ENCODE measurements around the gene NKX2-1. TPM values are rescaled to one million over a fixed set of nuclear protein-coding genes. Genes with fewer than 3 reads are reported as not detected.
A peak's percentile ranks its signal among the peaks of the same experiment; 100 is the strongest.

The NKX2-1 gene
- total RNA-seq, 1 donor from 2014 or later = not detected

GRCh38 chr14:36513451-36514277 lies 6.4 kb downstream of the NKX2-1 start:
- Mint-ChIP-seq H3K27ac (no peak overlapping the region), H3K4me1 (no peaks in the 10 kb centered on the region), H3K9me3 (peaks cover 8% of the 10 kb centered on the region), H3K4me3 (no peak overlapping the region), H3K27me3 (peaks cover 80% of the 10 kb centered on the region), H3K36me3 (ENCODE audit: low read depth) (no peaks in the 10 kb centered on the region)
- intact Hi-C loops (cut with micrococcal nuclease) = no loop called here
- DNase-seq = no peak

DNA sequence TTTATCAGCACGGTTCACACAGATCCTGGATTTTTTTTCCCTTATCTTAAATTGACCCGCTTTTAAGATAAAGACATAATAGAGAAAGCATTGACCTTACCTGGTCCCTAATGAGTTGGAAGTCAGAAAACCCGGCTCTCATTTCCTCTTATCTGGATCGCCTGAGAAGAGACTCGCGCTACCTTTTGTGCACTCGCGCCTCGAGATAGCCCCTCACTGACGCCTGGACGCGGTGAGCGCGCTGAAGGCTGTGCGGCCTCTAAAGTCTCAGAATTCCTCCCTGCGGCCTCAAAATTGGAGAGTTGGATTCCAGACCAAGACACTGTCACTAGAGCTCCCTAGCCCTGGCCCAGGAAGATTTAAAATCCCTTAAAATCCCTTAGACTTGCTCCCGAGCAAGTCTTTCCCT lies 7.0 kb downstream of the NKX2-1 start:
- intact Hi-C loops (cut with micrococcal nuclease) = no loop called here
- no peaks in the 10 kb centered on the region for H3K36me3 Mint-ChIP-seq (ENCODE audit: low read depth)
- peaks cover 81% of the 10 kb centered on the region for H3K27me3 Mint-ChIP-seq
- no peaks in the 10 kb centered on the region for H3K4me1 Mint-ChIP-seq
- peaks cover 9% of the 10 kb centered on the region for H3K9me3 Mint-ChIP-seq
- no peak for DNase-seq
- H3K27ac Mint-ChIP-seq = no peak overlapping the region
- no peak overlapping the region for H3K4me3 Mint-ChIP-seq

GRCh38 chr14:36512585-36513003 lies 7.4 kb downstream of the NKX2-1 start:
- H3K27ac Mint-ChIP-seq = no peak overlapping the region
- peaks cover 2% of the 10 kb centered on the region for H3K36me3 Mint-ChIP-seq (ENCODE audit: low read depth)
- H3K9me3 Mint-ChIP-seq = peaks cover 13% of the 10 kb centered on the region
- DNase-seq = no peak
- H3K4me1 Mint-ChIP-seq = no peaks in the 10 kb centered on the region
- intact Hi-C loops (cut with micrococcal nuclease) = no loop called here
- peaks cover 85% of the 10 kb centered on the region for H3K27me3 Mint-ChIP-seq
- H3K4me3 Mint-ChIP-seq = no peak overlapping the region

GRCh38 chr14:36511981-36512584 lies 7.9 kb downstream of the NKX2-1 start:
- H3K9me3 Mint-ChIP-seq = peaks cover 15% of the 10 kb centered on the region
- intact Hi-C loops (cut with micrococcal nuclease) = no loop called here
- no peak for DNase-seq
- H3K4me1 Mint-ChIP-seq = no peaks in the 10 kb centered on the region
- no peak overlapping the region for H3K27ac Mint-ChIP-seq
- peaks cover 2% of the 10 kb centered on the region for H3K36me3 Mint-ChIP-seq (ENCODE audit: low read depth)
- no peak overlapping the region for H3K4me3 Mint-ChIP-seq
- peaks cover 90% of the 10 kb centered on the region for H3K27me3 Mint-ChIP-seq

- no peak overlapping the region for H3K4me3 Mint-ChIP-seq
- H3K27ac Mint-ChIP-seq = no peak overlapping the region
- DNase-seq = no peak
- intact Hi-C loops (cut with micrococcal nuclease) = no loop called here
- peaks cover 89% of the 10 kb centered on the region for H3K27me3 Mint-ChIP-seq
- peaks cover 5% of the 10 kb centered on the region for H3K36me3 Mint-ChIP-seq (ENCODE audit: low read depth)
- no peaks in the 10 kb centered on the region for H3K4me1 Mint-ChIP-seq
- peaks cover 22% of the 10 kb centered on the region for H3K9me3 Mint-ChIP-seq
Measured at GRCh38 chr14:36510874-36511273, 9.2 kb downstream of the NKX2-1 start.

GRCh38 chr14:36510078-36510799 lies 9.8 kb downstream of the NKX2-1 start:
- Mint-ChIP-seq H3K4me3 (no peak overlapping the region), H3K27ac (no peak overlapping the region), H3K9me3 (peaks cover 22% of the 10 kb centered on the region), H3K27me3 (peaks cover 85% of the 10 kb centered on the region), H3K36me3 (ENCODE audit: low read depth) (peaks cover 5% of the 10 kb centered on the region), H3K4me1 (peaks cover under 1% of the 10 kb centered on the region)
- no peak for DNase-seq
- intact Hi-C loops (cut with micrococcal nuclease) = no loop called here

DNA sequence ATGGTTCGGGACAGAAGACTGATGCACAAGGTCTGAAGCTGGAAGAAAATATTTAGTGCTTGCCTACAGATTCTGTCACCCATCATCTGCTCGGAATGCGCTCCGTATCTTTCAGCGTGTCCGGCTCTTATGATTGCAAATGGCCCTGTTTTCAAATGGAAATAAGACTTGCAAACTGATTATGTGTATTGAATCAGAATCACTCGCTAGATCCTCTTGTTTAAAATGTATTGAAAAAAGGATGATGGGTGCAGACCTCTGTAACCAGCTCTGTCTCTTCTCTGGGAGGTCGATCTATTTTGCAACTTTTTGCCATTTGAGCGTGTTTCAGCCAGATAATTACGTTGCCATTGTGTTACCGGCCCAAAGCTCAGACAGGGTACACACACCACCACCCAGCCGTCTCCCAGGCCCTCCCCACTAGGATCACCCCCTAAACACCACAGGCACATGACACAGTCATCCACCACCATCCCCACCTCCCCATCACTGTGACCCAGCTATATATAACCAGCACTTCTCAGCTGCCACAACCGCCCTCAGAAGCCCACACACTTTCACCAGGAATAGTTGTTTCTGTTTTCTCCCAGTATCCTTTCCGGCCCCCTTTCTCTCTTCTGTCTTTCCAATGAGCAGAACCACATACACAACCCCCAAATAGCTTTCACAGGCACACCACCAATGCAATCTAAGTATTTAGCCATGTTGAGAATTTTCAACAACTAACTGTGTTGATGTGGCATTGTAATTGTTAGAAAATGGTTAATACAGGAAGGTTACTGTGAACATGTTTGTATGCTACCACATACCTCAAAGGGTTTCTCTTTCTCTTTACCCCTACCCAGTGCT lies 10.7 kb downstream of the NKX2-1 start:
- peaks cover 22% of the 10 kb centered on the region for H3K9me3 Mint-ChIP-seq
- peaks cover 5% of the 10 kb centered on the region for H3K36me3 Mint-ChIP-seq (ENCODE audit: low read depth)
- H3K27ac Mint-ChIP-seq = no peak overlapping the region
- no peak for DNase-seq
- H3K4me3 Mint-ChIP-seq = no peak overlapping the region
- intact Hi-C loops (cut with micrococcal nuclease) = loop anchor here (5.0 kb wide), 1 partner anchor 148 kb away; no protein-coding TSS in a partner anchor
- H3K4me1 Mint-ChIP-seq = peaks cover 2% of the 10 kb centered on the region
- peaks cover 85% of the 10 kb centered on the region for H3K27me3 Mint-ChIP-seq

GRCh38 chr14:36508418-36509068 lies 11.5 kb downstream of the NKX2-1 start:
- H3K4me1 Mint-ChIP-seq = peaks cover 4% of the 10 kb centered on the region
- no peak for DNase-seq
- H3K4me3 Mint-ChIP-seq = no peak overlapping the region
- peaks cover 8% of the 10 kb centered on the region for H3K36me3 Mint-ChIP-seq (ENCODE audit: low read depth)
- intact Hi-C loops (cut with micrococcal nuclease) = loop anchor here (5.0 kb wide), 1 partner anchor 149 kb away; no protein-coding TSS in a partner anchor
- H3K9me3 Mint-ChIP-seq = peaks cover 22% of the 10 kb centered on the region
- H3K27me3 Mint-ChIP-seq = peaks cover 81% of the 10 kb centered on the region
- no peak overlapping the region for H3K27ac Mint-ChIP-seq

GRCh38 chr14:36507847-36508417 lies 12.1 kb downstream of the NKX2-1 start:
- Mint-ChIP-seq H3K4me1 (peaks cover 4% of the 10 kb centered on the region), H3K27ac (no peak overlapping the region), H3K36me3 (ENCODE audit: low read depth) (peaks cover 9% of the 10 kb centered on the region), H3K4me3 (no peak overlapping the region), H3K27me3 (peaks cover 81% of the 10 kb centered on the region), H3K9me3 (peaks cover 22% of the 10 kb centered on the region)
- intact Hi-C loops (cut with micrococcal nuclease) = loop anchor here (5.0 kb wide), 1 partner anchor 149 kb away; no protein-coding TSS in a partner anchor
- DNase-seq = no peak

- intact Hi-C loops (cut with micrococcal nuclease) = loop anchor here (5.0 kb wide), 1 partner anchor 150 kb away; no protein-coding TSS in a partner anchor
- peaks cover 10% of the 10 kb centered on the region for H3K36me3 Mint-ChIP-seq (ENCODE audit: low read depth)
- peaks cover 4% of the 10 kb centered on the region for H3K4me1 Mint-ChIP-seq
- peaks cover 22% of the 10 kb centered on the region for H3K9me3 Mint-ChIP-seq
- peak overlapping the region; percentile 29 for H3K27ac Mint-ChIP-seq
- DNase-seq = no peak
- H3K4me3 Mint-ChIP-seq = no peak overlapping the region
- peaks cover 81% of the 10 kb centered on the region for H3K27me3 Mint-ChIP-seq
Measured at GRCh38 chr14:36506732-36507614, 13.1 kb downstream of the NKX2-1 start.

DNA sequence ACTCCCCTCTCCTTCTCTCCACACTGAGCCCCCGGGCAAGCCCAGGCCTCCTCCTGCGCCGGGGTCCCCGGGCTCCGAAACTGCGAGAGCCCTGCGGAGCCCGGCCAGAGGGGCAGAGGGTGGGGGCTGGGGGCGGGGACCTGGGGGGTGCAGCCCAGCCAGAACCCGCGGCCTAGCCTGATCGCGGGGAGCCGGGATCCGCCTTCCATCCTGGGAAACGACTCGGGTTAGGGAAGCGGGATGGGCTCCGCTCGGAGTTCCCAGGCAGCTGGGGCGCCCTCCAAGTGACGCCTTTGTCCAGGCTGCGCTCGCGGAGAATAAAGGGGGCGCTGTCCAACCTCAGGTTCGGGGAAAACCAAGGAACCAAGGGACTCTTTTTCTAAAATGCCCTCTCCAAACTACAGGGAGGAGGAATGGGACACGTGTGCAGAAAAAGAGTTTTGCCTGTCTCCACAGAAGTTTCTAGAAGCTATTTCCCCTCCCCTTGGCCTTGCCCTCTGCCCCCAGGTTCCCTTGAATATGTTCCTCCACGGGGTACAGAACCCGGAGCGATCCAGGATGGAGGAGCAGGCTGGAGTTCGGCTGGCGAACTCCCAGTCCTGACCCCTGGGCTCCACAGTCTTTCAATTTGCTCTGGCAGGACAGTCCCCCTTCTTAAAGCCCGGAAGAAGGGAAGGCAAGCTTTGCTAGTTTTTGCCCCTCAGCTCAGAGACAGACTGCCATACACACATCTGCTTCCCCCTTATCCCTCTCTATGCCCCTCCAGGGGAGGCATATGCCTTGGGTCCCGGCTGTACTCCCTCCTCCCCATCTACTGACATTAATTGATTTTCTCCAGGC lies 13.9 kb downstream of the NKX2-1 start:
- H3K27me3 Mint-ChIP-seq = peaks cover 83% of the 10 kb centered on the region
- intact Hi-C loops (cut with micrococcal nuclease) = loop anchor here (2.0 to 5.0 kb wide), 2 partner anchors 13 to 151 kb away; no protein-coding TSS in a partner anchor
- H3K4me1 Mint-ChIP-seq = peaks cover 4% of the 10 kb centered on the region
- H3K9me3 Mint-ChIP-seq = peaks cover 22% of the 10 kb centered on the region
- no peak overlapping the region for H3K27ac Mint-ChIP-seq
- DNase-seq = no peak
- no peak overlapping the region for H3K4me3 Mint-ChIP-seq
- peaks cover 10% of the 10 kb centered on the region for H3K36me3 Mint-ChIP-seq (ENCODE audit: low read depth)

Data from activated CD4-positive, alpha-beta T cell treated with anti-CD3 and anti-CD28 coated beads, Interleukin-2, amount 10 ng/mL, durations not matched to agents 24 days and 14 days (primary cell).